NB4 (cell line): ENCODE data around the gene ENPP1.

Source experiments
- CTCF ChIP-seq: IDR thresholded peaks from one replicate; pipeline ENCODE4 v1.5.1; 2012; ENCODE audit warnings: low read depth, low read length
- MAX ChIP-seq: IDR thresholded peaks from 2 replicates; pipeline ENCODE4 v1.6.1; 2011; ENCODE audit warnings: low read depth, low read length
- POLR2A ChIP-seq: IDR thresholded peaks from 2 replicates; pipeline ENCODE4 v1.6.1; 2011; ENCODE audit warnings: mild to moderate bottlenecking; ENCODE audit not compliant: insufficient read length; ENCODE audit errors: extremely low read depth

DNA sequence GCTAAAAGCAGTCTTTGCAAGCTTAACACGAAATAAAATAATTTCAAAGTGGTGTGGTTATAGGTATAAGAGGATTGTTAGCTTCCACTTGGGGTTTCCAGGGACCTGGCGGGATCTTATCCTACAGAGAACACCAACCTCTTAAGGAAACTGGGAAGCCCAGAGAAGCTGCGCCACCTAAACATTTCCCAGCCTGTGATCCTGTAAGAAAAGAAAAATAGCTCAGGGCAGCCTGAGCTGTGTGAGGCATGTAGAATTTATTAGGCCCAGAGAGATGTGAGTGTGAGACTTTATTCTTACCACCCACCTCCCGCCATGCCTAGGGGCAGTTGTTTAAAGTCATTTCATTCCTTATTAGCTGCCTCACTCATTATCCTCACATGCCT, 89.2 kb downstream of the ENPP1 start:
- no peak for TF ChIP-seq POLR2A
- no peak for TF ChIP-seq CTCF
- TF ChIP-seq MAX = no peak
